ENCODE measurements around the gene LMO3.

DNA sequence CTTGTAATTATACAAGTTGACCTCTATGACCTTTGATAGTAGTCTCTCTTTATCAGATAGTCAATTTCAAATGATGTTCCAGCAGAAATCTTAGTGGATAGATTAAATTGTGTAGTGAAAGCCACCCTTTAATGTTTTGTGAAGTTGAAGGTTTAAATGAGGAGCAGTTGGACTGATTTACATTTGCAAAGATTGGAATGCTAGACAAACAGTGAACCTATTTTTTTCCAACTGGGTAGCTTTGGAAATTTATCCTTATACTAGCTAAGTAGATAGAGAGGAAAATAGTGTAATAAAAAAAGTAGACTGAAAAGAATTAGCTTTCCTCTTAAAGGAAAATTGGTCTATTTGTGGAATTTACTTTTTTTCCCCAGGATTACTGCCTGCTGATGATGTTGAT, 53.7 kb downstream of the LMO3 start:
- no peak for TF ChIP-seq POLR2AphosphoS5 (IDR thresholded peaks at IDR 0.05)
- no peak for TF ChIP-seq POLR2A (IDR thresholded peaks at IDR 0.05)
- no peak for TF ChIP-seq CTCF (IDR thresholded peaks at IDR 0.05)
